HPDE6-E6E7 (cell line): ENCODE results near the gene AP2A2.

Experiments
- DNase-seq: peaks from one replicate; pipeline ENCODE4 v3.0.0; 2011; ENCODE audit warnings: missing footprints; ENCODE audit errors: extremely low spot score

The AP2A2 gene

GRCh38 chr11:1029654-1030053, 104.0 kb downstream of the AP2A2 start:
- no peak for DNase-seq

- no peak for DNase-seq
Measured at GRCh38 chr11:1030086-1030485, 104.4 kb downstream of the AP2A2 start.

GRCh38 chr11:1030556-1030955, 104.9 kb downstream of the AP2A2 start:
- no peak for DNase-seq

GRCh38 chr11:1031121-1031899, 105.6 kb downstream of the AP2A2 start:
- no peak for DNase-seq

- DNase-seq = no peak
Measured at GRCh38 chr11:1032310-1032891, 106.7 kb downstream of the AP2A2 start.

- no peak for DNase-seq
Measured at GRCh38 chr11:1033016-1033798, 107.5 kb downstream of the AP2A2 start.

GRCh38 chr11:1034001-1034400, 108.3 kb downstream of the AP2A2 start:
- no peak for DNase-seq

- no peak for DNase-seq
Measured at GRCh38 chr11:1034456-1035295, 109.0 kb downstream of the AP2A2 start.

GRCh38 chr11:1035577-1036283, 110.1 kb downstream of the AP2A2 start:
- DNase-seq = no peak

GRCh38 chr11:1036303-1036923, 110.7 kb downstream of the AP2A2 start, which contains the start of gene MUC6:
Gene MUC6 (minus strand): TSS chr11:1036718. CDS start chr11:1036655, 63 bp downstream.
- no peak for DNase-seq

GRCh38 chr11:1036931-1037330, 111.3 kb downstream of the AP2A2 start:
- DNase-seq = no peak

- no peak for DNase-seq
Measured at GRCh38 chr11:1037506-1038055, 111.9 kb downstream of the AP2A2 start.

- DNase-seq = no peak
Measured at GRCh38 chr11:1038361-1038760, 112.7 kb downstream of the AP2A2 start.

GRCh38 chr11:1038921-1039320, 113.3 kb downstream of the AP2A2 start:
- DNase-seq = no peak

- no peak for DNase-seq
Measured at GRCh38 chr11:1039481-1040427, 114.1 kb downstream of the AP2A2 start.

GRCh38 chr11:1040428-1041148, 114.9 kb downstream of the AP2A2 start:
- DNase-seq = no peak

GRCh38 chr11:1041149-1041467, 115.4 kb downstream of the AP2A2 start:
- no peak for DNase-seq

GRCh38 chr11:1041471-1041870, 115.8 kb downstream of the AP2A2 start:
- no peak for DNase-seq
